ENCODE results near the gene ARHGAP6.
A peak's percentile ranks its signal among the peaks of the same experiment; 100 is the strongest.

DNA sequence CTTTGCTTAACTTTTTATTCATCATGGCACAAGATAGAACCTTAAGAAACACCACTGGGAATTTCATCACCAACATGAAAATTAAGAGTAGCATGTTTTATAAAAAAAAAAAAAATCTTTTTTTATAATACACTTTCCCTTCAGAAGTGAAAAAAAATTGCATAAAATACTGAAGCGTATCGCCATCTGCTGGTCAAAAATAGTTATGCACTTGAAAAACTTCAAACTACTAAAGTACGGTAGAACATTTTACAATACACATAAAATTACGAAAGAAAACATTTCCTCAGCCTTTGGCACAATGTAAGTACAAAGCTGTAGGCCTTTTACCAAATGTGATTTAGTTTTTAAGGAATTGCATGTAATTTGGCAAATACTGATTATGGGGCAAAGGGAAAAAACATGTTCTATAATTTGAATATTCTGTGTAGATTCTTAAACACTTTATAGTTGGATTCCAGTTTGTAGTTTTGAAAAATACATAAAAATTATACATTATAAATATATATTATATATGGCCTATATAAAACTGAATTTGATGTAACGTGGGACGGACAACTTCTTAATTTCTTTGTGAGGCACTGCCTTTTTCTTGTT, 528.1 kb downstream of the ARHGAP6 start:
- TF ChIP-seq CTCF (IDR thresholded peaks at IDR 0.05): peak; percentile 72
- no peak for TF ChIP-seq EZH2phosphoT487 (IDR thresholded peaks at IDR 0.05)
- TF ChIP-seq EZH2 (IDR thresholded peaks at IDR 0.05): no peak

Measured in neural progenitor cell (in vitro differentiated cells).